Stimulated activated naive CD8-positive, alpha-beta T cell treated with anti-CD3 and anti-CD28 coated beads, Interleukin-15, Interleukin-2, amounts not matched to agents 100 ng/mL and 50 ng/mL, for 24 hours (primary cell): ENCODE measurements around the gene CCDC8.
A peak's percentile ranks its signal among the peaks of the same experiment; 100 is the strongest.
"Not testable (repeated sequence)": the region's sequence is repeated elsewhere in the genome, so short reads cannot be mapped to it uniquely, and the experiment has no call there.

ENCODE experiments used
- H3K27ac Mint-ChIP-seq: one replicate; pipeline ENCODE4 v1.8.0; 2021; ENCODE audit warnings: mild to moderate bottlenecking, mixed read lengths
- H3K27me3 Mint-ChIP-seq: one replicate; pipeline ENCODE4 v1.8.0; 2021; ENCODE audit warnings: mixed read lengths
- H3K36me3 Mint-ChIP-seq: one replicate; pipeline ENCODE4 v1.8.0; 2021; ENCODE audit warnings: low read depth, mixed read lengths
- H3K4me1 Mint-ChIP-seq: one replicate; pipeline ENCODE4 v1.8.0; 2021; ENCODE audit warnings: low read depth, mixed read lengths
- H3K4me3 Mint-ChIP-seq: one replicate; pipeline ENCODE4 v1.8.0; 2021; ENCODE audit warnings: mild to moderate bottlenecking, mixed read lengths
- H3K9me3 Mint-ChIP-seq: one replicate; pipeline ENCODE4 v1.8.0; 2021; ENCODE audit warnings: mixed read lengths

CCDC8 gene

DNA sequence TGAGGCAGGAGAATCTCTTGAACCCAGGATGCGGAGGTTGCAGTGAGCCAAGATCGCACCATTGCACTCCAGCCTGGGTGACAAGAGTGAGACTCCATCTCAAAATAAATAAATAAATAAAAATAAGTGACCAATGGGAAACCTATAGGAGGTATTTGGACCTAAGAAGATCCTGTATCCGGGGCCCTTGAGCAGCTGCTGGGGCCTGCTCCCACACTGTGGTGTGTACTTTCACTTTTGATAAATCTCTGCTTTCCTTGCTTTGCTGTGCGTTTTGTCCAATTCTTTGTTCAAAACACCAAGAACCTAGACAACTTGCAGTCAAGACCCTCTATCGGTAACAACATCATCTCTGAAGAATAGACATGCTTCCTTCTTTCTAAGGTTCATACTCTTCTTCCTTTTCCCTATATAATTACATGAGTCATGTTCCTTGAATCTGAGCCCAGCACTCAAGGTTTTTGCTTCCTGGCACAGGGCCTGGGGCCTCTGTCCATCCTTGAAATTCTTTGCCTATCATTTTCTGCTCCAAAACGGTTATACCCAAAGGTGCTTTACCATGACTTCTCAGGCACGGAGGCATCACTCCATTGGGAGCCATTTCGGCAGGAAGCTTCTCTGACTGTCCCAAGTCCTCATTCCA, 29.6 kb upstream of the CCDC8 start:
- no peak overlapping the region for H3K27ac Mint-ChIP-seq
- no peaks in the 10 kb centered on the region for H3K4me1 Mint-ChIP-seq
- no peak overlapping the region for H3K4me3 Mint-ChIP-seq
- H3K27me3 Mint-ChIP-seq, result peaks cover 9% of the 10 kb centered on the region
- H3K9me3 Mint-ChIP-seq, result no peaks in the 10 kb centered on the region
- no peaks in the 10 kb centered on the region for H3K36me3 Mint-ChIP-seq

DNA sequence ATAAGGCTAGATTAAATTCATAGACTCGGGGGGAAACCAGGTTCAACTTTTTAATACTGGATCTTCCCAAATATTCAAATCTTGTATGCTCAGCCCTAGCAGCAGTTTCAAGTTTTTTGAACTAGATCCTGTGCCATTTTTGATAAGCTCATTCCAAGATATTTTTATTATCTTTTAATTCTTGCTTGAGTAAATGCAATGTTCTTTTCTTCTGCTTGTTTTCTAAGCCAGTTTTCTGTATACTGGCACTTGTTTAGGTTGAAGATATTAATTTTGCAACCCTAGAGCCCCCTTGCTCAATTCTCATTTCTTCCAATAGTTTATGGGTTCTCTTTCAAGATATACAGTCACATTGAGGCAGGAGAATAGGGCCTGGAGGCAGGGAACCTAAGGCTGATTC, 28.5 kb upstream of the CCDC8 start:
- H3K4me1 Mint-ChIP-seq, result no peaks in the 10 kb centered on the region
- no peaks in the 10 kb centered on the region for H3K9me3 Mint-ChIP-seq
- H3K27me3 Mint-ChIP-seq, result peaks cover 13% of the 10 kb centered on the region
- no peak overlapping the region for H3K4me3 Mint-ChIP-seq
- H3K27ac Mint-ChIP-seq, result no peak overlapping the region
- no peaks in the 10 kb centered on the region for H3K36me3 Mint-ChIP-seq

DNA sequence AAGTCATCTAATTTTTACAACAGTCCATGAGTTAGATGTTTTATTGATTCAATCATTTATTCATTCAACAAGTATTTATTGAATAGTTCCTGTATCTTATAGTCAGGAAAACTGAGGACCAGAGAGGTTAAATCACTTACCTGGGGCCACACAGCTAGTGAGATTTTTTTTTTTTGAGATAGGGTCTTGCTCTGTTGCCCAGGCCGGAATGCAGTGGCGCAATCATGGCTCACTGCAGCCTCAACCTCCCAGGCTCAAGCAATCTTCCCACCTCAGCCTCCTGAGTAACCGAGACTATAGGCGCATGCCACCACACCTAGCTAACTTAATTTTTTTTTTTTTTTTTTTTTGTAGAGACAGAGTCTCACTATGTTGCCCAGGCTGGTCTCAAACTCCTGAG, 22.3 kb upstream of the CCDC8 start:
- H3K4me1 Mint-ChIP-seq, H3K4me3 Mint-ChIP-seq, H3K36me3 Mint-ChIP-seq, H3K9me3 Mint-ChIP-seq, H3K27ac Mint-ChIP-seq: not testable (repeated sequence)
- peaks cover 34% of the 10 kb centered on the region for H3K27me3 Mint-ChIP-seq

- Mint-ChIP-seq H3K27ac (no peak overlapping the region), H3K36me3 (no peaks in the 10 kb centered on the region), H3K27me3 (peaks cover 40% of the 10 kb centered on the region), H3K4me3 (no peak overlapping the region), H3K4me1 (no peaks in the 10 kb centered on the region), H3K9me3 (no peaks in the 10 kb centered on the region)
These were observed 21.6 kb upstream of the CCDC8 start for GRCh38 chr19:46435009-46435408.

- not testable (repeated sequence) for H3K27ac Mint-ChIP-seq, H3K36me3 Mint-ChIP-seq, H3K9me3 Mint-ChIP-seq, H3K4me3 Mint-ChIP-seq, H3K4me1 Mint-ChIP-seq
- H3K27me3 Mint-ChIP-seq, result peaks cover 56% of the 10 kb centered on the region
These were observed 20.1 kb upstream of the CCDC8 start for GRCh38 chr19:46433470-46433869.

DNA sequence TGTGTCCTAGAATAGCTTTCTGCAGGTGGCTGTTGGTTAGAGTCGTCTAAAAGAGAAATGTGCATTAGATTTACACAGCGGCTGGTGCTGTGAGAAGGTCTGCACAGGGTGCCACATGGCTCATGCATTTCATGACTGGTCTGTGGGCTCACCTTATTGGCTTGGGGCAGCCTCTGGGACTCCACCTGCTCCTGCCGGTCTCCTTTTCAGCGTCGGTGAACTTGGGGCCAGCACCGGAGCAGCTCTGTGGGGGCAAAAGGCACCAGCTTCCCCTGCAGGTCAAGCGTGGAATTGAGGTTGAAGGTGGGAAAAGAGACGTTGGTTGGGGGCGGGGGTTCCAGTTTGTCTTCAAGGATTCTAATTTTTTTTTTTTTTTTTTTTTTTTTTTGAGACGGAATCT, 18.5 kb upstream of the CCDC8 start:
- Mint-ChIP-seq H3K4me3 (no peak overlapping the region), H3K36me3 (no peaks in the 10 kb centered on the region), H3K4me1 (peaks cover 26% of the 10 kb centered on the region), H3K9me3 (no peaks in the 10 kb centered on the region), H3K27me3 (peaks cover 68% of the 10 kb centered on the region), H3K27ac (no peak overlapping the region)

DNA sequence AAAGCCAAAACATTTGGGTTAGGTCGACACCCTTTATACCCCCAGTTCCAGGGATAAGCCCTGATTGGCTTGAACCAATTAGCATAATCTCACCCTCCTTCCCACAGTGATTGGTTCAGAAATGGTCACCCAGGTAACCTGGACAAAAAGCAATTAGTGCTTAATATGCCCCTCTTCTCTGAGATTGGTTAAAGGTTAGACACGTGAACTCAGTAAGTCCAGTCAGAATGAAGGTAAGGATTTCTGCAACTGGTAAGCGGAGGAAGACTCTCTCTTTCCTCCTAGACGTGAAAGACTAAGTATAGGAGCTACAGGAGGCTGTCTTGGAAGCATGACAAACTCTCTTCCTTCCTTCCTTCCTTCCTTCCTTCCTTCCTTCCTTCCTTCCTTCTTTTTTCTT, 16.6 kb upstream of the CCDC8 start:
- Mint-ChIP-seq H3K27me3 (peaks cover 79% of the 10 kb centered on the region), H3K9me3 (no peaks in the 10 kb centered on the region), H3K36me3 (no peaks in the 10 kb centered on the region), H3K4me3 (no peak overlapping the region), H3K4me1 (peaks cover 34% of the 10 kb centered on the region), H3K27ac (no peak overlapping the region)

DNA sequence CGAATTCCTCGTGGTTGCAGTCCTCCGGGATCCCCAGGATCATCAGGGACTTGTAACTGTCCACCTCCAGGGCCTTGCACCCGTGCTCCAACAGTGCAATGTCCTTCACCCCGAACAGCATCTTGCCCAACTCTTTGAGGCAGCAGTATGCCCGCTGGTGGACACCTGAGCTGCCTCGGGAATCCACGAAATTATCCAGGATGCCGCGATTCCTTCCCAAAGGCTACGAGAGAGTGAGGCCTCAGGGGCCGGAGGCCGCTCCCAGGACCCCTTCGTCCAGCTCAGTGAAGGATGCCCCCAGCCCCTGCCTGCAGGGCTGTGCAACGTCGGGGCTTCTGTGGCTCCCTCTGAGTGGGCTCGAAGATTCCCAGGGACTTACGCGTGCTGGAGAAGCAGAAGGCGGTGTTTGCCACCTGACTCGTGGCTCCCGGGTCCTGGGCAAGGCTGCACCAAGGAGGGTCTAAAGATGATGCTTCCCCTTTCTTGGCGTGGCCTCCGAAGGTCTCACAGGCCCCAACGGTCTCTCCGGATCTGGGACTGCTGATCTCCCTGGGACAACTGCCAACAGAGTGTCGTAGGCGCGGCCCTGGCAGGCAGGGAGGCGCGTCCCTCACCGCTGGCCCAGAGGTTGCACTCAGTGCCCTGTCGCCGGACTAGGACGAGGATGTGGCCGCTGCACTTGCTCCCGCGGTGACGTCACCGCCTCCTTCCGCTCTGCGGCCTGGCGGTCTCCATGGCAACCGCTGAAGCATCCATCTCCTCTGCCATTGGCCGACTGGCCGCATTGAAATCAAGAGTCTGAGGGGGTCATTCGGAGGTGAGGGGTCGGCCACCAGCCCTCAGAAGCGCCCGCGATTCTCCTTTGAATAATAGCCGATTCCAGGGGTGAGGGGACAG, 15.1 kb upstream of the CCDC8 start, which contains the start of gene PNMA8C:
Gene PNMA8C (minus strand): TSS at position 698 of the 897 bp plus-strand sequence. CDS start 577 bp downstream, at position 121.
- Mint-ChIP-seq H3K4me3 (peak within 1 kb of the TSS; percentile 60), H3K4me1 (peaks cover 34% of the 10 kb centered on the region), H3K36me3 (no peaks in the 10 kb centered on the region), H3K9me3 (no peaks in the 10 kb centered on the region), H3K27ac (peak within 1 kb of the TSS; percentile 13), H3K27me3 (peaks cover 80% of the 10 kb centered on the region)

DNA sequence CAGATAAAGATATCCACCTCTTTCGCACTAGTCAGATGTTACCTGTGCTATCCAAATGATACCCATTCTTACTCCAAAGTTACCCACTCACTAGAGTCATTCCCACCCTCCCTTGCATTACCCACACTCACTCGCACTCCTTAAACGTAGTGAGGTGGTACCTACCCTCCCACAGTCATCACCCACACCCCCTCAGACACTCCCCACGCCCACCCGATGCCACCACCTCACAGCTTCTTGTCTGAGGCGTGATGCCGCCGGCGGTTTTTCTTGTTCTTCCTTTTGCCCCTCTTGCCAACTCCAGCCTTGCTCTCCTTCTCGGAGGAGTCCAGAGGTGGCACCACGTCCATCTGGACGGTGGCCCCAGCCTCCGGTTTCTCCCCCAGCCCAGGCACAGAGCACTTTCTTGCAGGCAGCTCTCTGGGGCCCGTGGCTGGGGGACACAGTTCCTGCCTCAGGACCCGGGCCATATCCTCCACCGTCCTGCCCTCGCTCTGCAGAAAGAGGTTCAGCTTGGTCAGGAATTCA, 14.2 kb upstream of the CCDC8 start:
- Mint-ChIP-seq H3K27ac (no peak overlapping the region), H3K4me3 (peak overlapping the region; percentile 74), H3K4me1 (peaks cover 34% of the 10 kb centered on the region), H3K27me3 (peaks cover 85% of the 10 kb centered on the region), H3K36me3 (no peaks in the 10 kb centered on the region), H3K9me3 (no peaks in the 10 kb centered on the region)

- Mint-ChIP-seq H3K27ac (peak overlapping the region; percentile 55), H3K36me3 (no peaks in the 10 kb centered on the region), H3K9me3 (no peaks in the 10 kb centered on the region), H3K27me3 (peaks cover 85% of the 10 kb centered on the region), H3K4me1 (peaks cover 34% of the 10 kb centered on the region), H3K4me3 (peak overlapping the region; percentile 74)
These were observed 13.3 kb upstream of the CCDC8 start for GRCh38 chr19:46426506-46427162.

- H3K4me3 Mint-ChIP-seq, result peak overlapping the region; percentile 74
- H3K36me3 Mint-ChIP-seq, result no peaks in the 10 kb centered on the region
- peaks cover 80% of the 10 kb centered on the region for H3K27me3 Mint-ChIP-seq
- H3K27ac Mint-ChIP-seq, result no peak overlapping the region
- H3K4me1 Mint-ChIP-seq, result peaks cover 34% of the 10 kb centered on the region
- H3K9me3 Mint-ChIP-seq, result no peaks in the 10 kb centered on the region
These were observed 12.7 kb upstream of the CCDC8 start for GRCh38 chr19:46426035-46426505.

DNA sequence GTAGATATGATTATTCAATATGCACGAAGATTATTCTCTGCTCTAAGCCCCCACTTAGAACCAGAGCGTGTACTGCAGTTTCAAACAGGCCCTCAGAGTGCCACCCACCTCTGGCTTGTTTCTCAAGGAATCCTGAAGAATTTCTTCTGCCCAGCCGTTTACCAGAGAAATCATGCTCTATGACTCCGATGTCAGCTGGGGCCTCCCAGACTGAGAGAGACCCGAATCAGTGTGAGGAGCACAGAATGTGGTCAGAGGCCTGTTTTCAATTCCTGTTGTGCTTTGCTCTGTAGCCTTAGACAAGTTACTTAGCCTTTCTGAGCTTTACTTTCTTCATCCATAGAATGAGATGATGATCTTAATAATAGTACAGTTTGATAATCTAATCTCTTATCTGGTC, 9.8 kb upstream of the CCDC8 start:
- H3K4me3 Mint-ChIP-seq, result no peak overlapping the region
- H3K36me3 Mint-ChIP-seq, result no peaks in the 10 kb centered on the region
- H3K27ac Mint-ChIP-seq, result no peak overlapping the region
- H3K27me3 Mint-ChIP-seq, result peaks cover 64% of the 10 kb centered on the region
- H3K9me3 Mint-ChIP-seq, result no peaks in the 10 kb centered on the region
- peaks cover 22% of the 10 kb centered on the region for H3K4me1 Mint-ChIP-seq

GRCh38 chr19:46422344-46422743, 9.0 kb upstream of the CCDC8 start:
- H3K36me3 Mint-ChIP-seq, result no peaks in the 10 kb centered on the region
- H3K9me3 Mint-ChIP-seq, result no peaks in the 10 kb centered on the region
- peaks cover 61% of the 10 kb centered on the region for H3K27me3 Mint-ChIP-seq
- H3K4me3 Mint-ChIP-seq, result no peak overlapping the region
- no peak overlapping the region for H3K27ac Mint-ChIP-seq
- H3K4me1 Mint-ChIP-seq, result peaks cover 13% of the 10 kb centered on the region

- H3K36me3 Mint-ChIP-seq, result no peaks in the 10 kb centered on the region
- no peak overlapping the region for H3K4me3 Mint-ChIP-seq
- peaks cover 58% of the 10 kb centered on the region for H3K27me3 Mint-ChIP-seq
- H3K9me3 Mint-ChIP-seq, result no peaks in the 10 kb centered on the region
- peaks cover 5% of the 10 kb centered on the region for H3K4me1 Mint-ChIP-seq
- H3K27ac Mint-ChIP-seq, result no peak overlapping the region
These were observed 6.7 kb upstream of the CCDC8 start for GRCh38 chr19:46420056-46420455.
